HepG2 (cell line): ENCODE data around the gene SBK1. TPM values are rescaled to one million over a fixed set of nuclear protein-coding genes. Genes with fewer than 3 reads are reported as not detected.
"Not testable (repeated sequence)": the region's sequence is repeated elsewhere in the genome, so short reads cannot be mapped to it uniquely, and the experiment has no call there.

Source experiments
- ATAC-seq: fragments of 200-7000 bp; cut with Tn5 transposase; 3 replicates; pipeline ENCODE4 v1.9.1; 2020; ENCODE audit warnings: mild to moderate bottlenecking, moderate library complexity
- BruUV-seq: library from RNA; stranded (reverse); fragments of 400-500 nt; replicated peaks from 2 replicates; lab custom pipeline; 2021; lab: Mats Ljungman, UMichigan
- CTCF ChIA-PET: fragments of 300-600 bp; formaldehyde crosslinking; extraction: SDS; loops from one replicate; lab custom pipeline; 2021; ENCODE audit warnings: low total read pairs, inconsistent platforms, low intra/inter-chr PET ratio; lab: Yijun Ruan, JAX
- POLR2A ChIA-PET: fragments of 350-600 bp; sonication (Branson Sonifier 250); formaldehyde crosslinking; loops from one replicate; lab custom pipeline; 2020; ENCODE audit warnings: antibody characterized with exemption, inconsistent platforms; lab: Yijun Ruan, JAX
- DNase-seq: peaks from one replicate; pipeline ENCODE4 v3.0.0-alpha.2; 2015; ENCODE audit warnings: low spot score
- FAIRE-seq: peaks from 3 replicates; lab custom pipeline; 2011; peaks lifted over from hg19 to GRCh38; lab: Jason Lieb, UNC
- H2AFZ ChIP-seq: one replicate; pipeline ENCODE4 v1.6.1; 2011; ENCODE audit warnings: low read length, inconsistent platforms
- H3K27ac ChIP-seq: fragments of 300-600 bp; 3 replicates; pipeline ENCODE4 v1.8.0; 2011; ENCODE audit warnings: mixed run types, mild to moderate bottlenecking, mixed read lengths, low read length, inconsistent platforms; ENCODE audit not compliant: insufficient read depth; ENCODE audit errors: extremely low read length
- H3K27me3 ChIP-seq, 2 experiments: fragments of 200-600 bp in 1 of 2; 2 replicates in 1 of 2; 3 replicates in 1 of 2; pipeline versions ENCODE4 v1.6.0 to v1.8.0; 2011; ENCODE audit warnings: low read length in 2 of 2, mild to moderate bottlenecking in 2 of 2, moderate library complexity in 2 of 2, inconsistent platforms in 1 of 2; ENCODE audit not compliant: insufficient read depth in 2 of 2, control insufficient read depth in 1 of 2
- H3K36me3 ChIP-seq, 2 experiments: fragments of 200-600 bp in 1 of 2; replicated peaks in 1 of 2; 2 replicates in 1 of 2; 3 replicates in 1 of 2; pipeline versions ENCODE4 v1.5.1 to v1.8.0; 2011; ENCODE audit warnings: low read length in 2 of 2, inconsistent platforms in 1 of 2; ENCODE audit not compliant: insufficient read depth in 2 of 2, control insufficient read depth in 1 of 2
- H3K4me1 ChIP-seq: 2 replicates; pipeline ENCODE4 v1.5.1; 2012; ENCODE audit warnings: low read length, inconsistent platforms; ENCODE audit not compliant: insufficient read depth
- H3K4me2 ChIP-seq: 2 replicates; pipeline ENCODE4 v1.6.0; 2011; ENCODE audit warnings: low read depth, low read length, inconsistent platforms
- H3K4me3 ChIP-seq, 3 experiments: fragments of 200-600 bp in 1 of 3; sonication (generic), shearing (Covaris generic) in 1 of 3; replicated peaks in 1 of 3; 2 replicates each; pipeline ENCODE4 v1.5.1; 2011 to 2016; ENCODE audit warnings: low read length in 3 of 3, inconsistent platforms in 2 of 3, low read depth in 2 of 3, mild to moderate bottlenecking in 2 of 3, control low read depth in 1 of 3, mixed read lengths in 1 of 3; ENCODE audit not compliant: insufficient read depth in 1 of 3
- H3K79me2 ChIP-seq: one replicate; pipeline ENCODE4 v1.6.1; 2011; ENCODE audit warnings: low read length, inconsistent platforms; ENCODE audit not compliant: insufficient read depth
- H3K9ac ChIP-seq: 2 replicates; pipeline ENCODE4 v1.6.0; 2011; ENCODE audit warnings: mild to moderate bottlenecking, low read depth, low read length, inconsistent platforms; ENCODE audit not compliant: insufficient read depth
- H3K9me3 ChIP-seq: 2 replicates; pipeline ENCODE4 v1.5.1; 2012; ENCODE audit warnings: mild to moderate bottlenecking, low read length
- H4K20me1 ChIP-seq: 2 replicates; pipeline ENCODE4 v1.6.0; 2011; ENCODE audit warnings: inconsistent platforms, mild to moderate bottlenecking, low read length, moderate library complexity; ENCODE audit not compliant: insufficient read depth
- GABPB1 ChIP-seq: IDR thresholded peaks from 2 replicates; pipeline ENCODE4 v1.6.1; 2016; ENCODE audit warnings: mild to moderate bottlenecking, missing genetic modification reagents, moderate library complexity, missing compliant biosample characterization
- WGBS: methylation state at CpG from one replicate; pipeline ENCODE4 v1.1.6; 2017; ENCODE audit warnings: low lambda C conversion rate; 5-methylcytosine and 5-hydroxymethylcytosine counted together
- in situ Hi-C: cut with HindIII; loops from 2 replicates; pipeline ENCODE4 v1.10.0; 2017; ENCODE audit warnings: low pct_unique_long_range_greater_than_20kb; ENCODE audit not compliant: extremely low pct_ligation_motif_present
- intact Hi-C: fragments of 100-400 bp; cut with micrococcal nuclease; formaldehyde crosslinking; loops from one replicate; pipeline ENCODE4 v1.10.0; 2022; ENCODE audit not compliant: unreplicated experiment
- polyA plus RNA-seq, 8 experiments: library from polyadenylated mRNA; depleted of rRNA in 3 of 8; stranded (reverse) in 7 of 8; unstranded in 1 of 8; fragments of >200 nt; fragmentation: Illumina TruSeq in 4 of 8; extraction: Trizol in 4 of 8; gene quantifications; 2 replicates each; pipeline versions ENCODE4 v1.2.1 to v1.2.3, GENCODE V29; 2011 to 2016; ENCODE audit warnings: low read depth in 4 of 8, missing spikeins in 1 of 8, mixed read lengths in 1 of 8; ENCODE audit not compliant: insufficient read depth in 1 of 8
- small RNA-seq, 3 experiments: library from RNA; depleted of rRNA; stranded (forward); fragments of <200 nt; gene quantifications; one replicate each; pipeline ENCODE3, GENCODE V24; 2012; ENCODE audit warnings: low read depth in 2 of 3, low replicate concordance in 1 of 3; ENCODE audit not compliant: insufficient read length in 3 of 3, insufficient read depth in 2 of 3
- total RNA-seq, 5 experiments: library from RNA; depleted of rRNA; stranded (reverse); fragments of >200 nt; fragmentation: Illumina TruSeq; extraction: Trizol; gene quantifications; 2 replicates each; pipeline ENCODE4 v1.2.3, GENCODE V29; 2016; ENCODE audit warnings: low read depth in 1 of 5

SBK1 gene
- total and polyA plus RNA-seq, 2 of the 13 experiments (the other 11 are each of a cell fraction or from before 2014, with no cell fraction given), result 0.15 to 0.17 TPM

DNA sequence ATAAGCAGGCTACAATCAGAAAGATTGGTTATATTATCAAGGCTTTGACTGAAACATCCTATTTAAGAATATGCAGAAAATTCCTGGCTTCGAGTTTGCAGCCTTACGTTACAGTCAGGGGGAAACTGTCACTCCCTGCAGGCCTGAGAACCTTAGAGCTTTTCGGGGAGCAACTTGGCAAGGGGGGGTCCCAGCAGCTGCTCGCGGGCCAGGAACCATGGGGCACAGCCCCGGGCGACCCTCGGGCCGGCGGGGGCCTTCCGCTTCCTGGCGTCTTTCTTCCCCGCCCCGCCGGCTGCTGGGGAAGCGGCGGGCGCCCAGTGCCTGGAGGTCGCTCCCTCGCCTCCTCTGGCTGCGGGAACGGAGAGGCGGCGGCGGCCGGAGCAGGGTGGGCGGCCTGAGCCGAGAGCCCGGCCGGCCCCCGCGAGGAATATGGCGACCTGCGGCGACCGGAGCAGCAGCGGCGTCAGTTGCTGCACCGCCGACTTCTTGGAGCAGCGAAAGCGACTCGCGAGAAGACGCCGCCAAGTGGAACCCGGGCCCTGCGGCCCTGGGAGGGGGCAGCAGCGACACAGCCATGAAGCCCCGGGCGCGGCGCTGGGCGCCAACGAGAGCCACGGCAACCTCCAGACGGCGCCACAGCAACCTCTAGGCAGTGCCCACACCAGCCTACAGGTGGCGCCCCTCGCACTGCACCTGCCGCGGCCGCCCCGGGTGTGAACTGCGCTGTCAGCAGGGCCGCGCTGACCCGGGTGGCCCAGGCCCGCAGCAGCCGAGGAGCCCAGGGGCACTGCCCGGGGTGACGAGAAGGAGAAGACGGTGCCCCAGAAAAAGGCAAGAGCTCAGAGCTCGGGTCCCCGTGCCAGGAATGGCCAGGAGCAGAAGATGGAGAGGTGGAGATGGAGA lies 72.2 kb downstream of the SBK1 start:
- BruUV-seq, H2AFZ ChIP-seq, H3K79me2 ChIP-seq, H3K4me1 ChIP-seq, H3K4me2 ChIP-seq, in situ Hi-C loops, H3K27me3 ChIP-seq, intact Hi-C loops, H3K27ac ChIP-seq, H3K9ac ChIP-seq, H4K20me1 ChIP-seq, CTCF ChIA-PET, DNase-seq, H3K4me3 ChIP-seq: not testable (repeated sequence)
- FAIRE-seq, result peak; percentile 70
- 0% methylated on average over 10 of the region's 75 CpGs for WGBS
- peak; percentile 97 for ATAC-seq
- peak; percentile 37; the same call in 1 of the 2 replicates for TF ChIP-seq GABPB1 (CRISPR knock-in tag)
- TF ChIP-seq, all 625 proteins: peak for 1; not testable (repeated sequence) for 624
- H3K9me3 ChIP-seq, H3K36me3 ChIP-seq, POLR2A ChIA-PET: not testable (repeated sequence)

DNA sequence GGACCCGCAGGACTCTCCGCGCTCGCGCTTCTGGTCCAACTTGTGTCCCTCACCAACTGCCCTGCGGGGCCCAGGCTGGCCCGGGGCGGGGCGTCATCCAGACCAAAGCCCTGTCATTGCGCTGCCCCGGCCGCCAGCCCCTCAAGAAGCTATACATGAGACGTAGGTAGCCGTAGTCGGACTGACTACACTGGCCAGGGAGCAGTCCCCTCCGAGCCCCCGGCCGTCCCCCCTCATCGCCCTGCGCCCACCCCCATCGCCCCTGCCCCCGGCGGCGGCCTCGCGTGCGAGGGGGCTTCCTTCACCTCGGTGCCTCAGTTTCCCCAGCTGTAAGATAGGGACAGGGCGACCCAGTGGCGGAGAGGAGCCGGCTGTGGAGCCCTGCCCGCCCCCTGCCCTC lies 75.6 kb downstream of the SBK1 start:
- FAIRE-seq, H3K4me3 ChIP-seq, H2AFZ ChIP-seq, BruUV-seq, H3K4me1 ChIP-seq, DNase-seq, in situ Hi-C loops, H3K27ac ChIP-seq, H3K79me2 ChIP-seq, ATAC-seq, CTCF ChIA-PET, H3K4me2 ChIP-seq, H3K36me3 ChIP-seq, intact Hi-C loops, H3K27me3 ChIP-seq, H3K9ac ChIP-seq, POLR2A ChIA-PET, H4K20me1 ChIP-seq, H3K9me3 ChIP-seq: not testable (repeated sequence)
- 92% methylated on average over 25 of the region's 32 CpGs for WGBS

Small RNA genes lying within 50 kb of the gene (small RNA-seq; reads per million reads assigned to genes)
- gene AC138904.2, result 0 reads per million in 3 experiments

Other genes with a start within 250 kb of the SBK1 start
- not detected in 2 replicates for gene GSG1L, start 228.8 kb upstream of the SBK1 start, total RNA-seq (2016; rRNA removed; fragmentation: Illumina TruSeq; extraction: Trizol)
- not detected in 2 replicates for gene GSG1L, start 228.8 kb upstream of the SBK1 start, polyA plus RNA-seq (2011; rRNA removed)
- 102 and 109 TPM in 2 replicates for gene XPO6, start 80.6 kb upstream of the SBK1 start, total RNA-seq (2016; rRNA removed; fragmentation: Illumina TruSeq; extraction: Trizol)
- 119 and 129 TPM in 2 replicates for gene XPO6, start 80.6 kb upstream of the SBK1 start, polyA plus RNA-seq (2011; rRNA removed)
- gene NPIPB6, start 71.0 kb downstream of the SBK1 start, total RNA-seq (2016; rRNA removed; fragmentation: Illumina TruSeq; extraction: Trizol), result not detected in 2 replicates
- 0.25 and 0.50 TPM in 2 replicates for gene NPIPB6, start 71.0 kb downstream of the SBK1 start, polyA plus RNA-seq (2011; rRNA removed)
- gene EIF3CL, start 111.3 kb downstream of the SBK1 start, total RNA-seq (2016; rRNA removed; fragmentation: Illumina TruSeq; extraction: Trizol), result 113 and 170 TPM in 2 replicates
- 229 and 263 TPM in 2 replicates for gene EIF3CL, start 111.3 kb downstream of the SBK1 start, polyA plus RNA-seq (2011; rRNA removed)
- gene NPIPB7, start 179.8 kb downstream of the SBK1 start, total RNA-seq (2016; rRNA removed; fragmentation: Illumina TruSeq; extraction: Trizol), result not detected in 2 replicates
- gene NPIPB7, start 179.8 kb downstream of the SBK1 start, polyA plus RNA-seq (2011; rRNA removed), result 0.05 and 0.08 TPM in 2 replicates
- 19.9 and 23.4 TPM in 2 replicates for gene CLN3, start 199.5 kb downstream of the SBK1 start, total RNA-seq (2016; rRNA removed; fragmentation: Illumina TruSeq; extraction: Trizol)
- gene CLN3, start 199.5 kb downstream of the SBK1 start, polyA plus RNA-seq (2011; rRNA removed), result 46.8 and 50.0 TPM in 2 replicates
- 0.11 TPM in 1 of 2 replicates, not detected in the other for gene APOBR, start 202.1 kb downstream of the SBK1 start, total RNA-seq (2016; rRNA removed; fragmentation: Illumina TruSeq; extraction: Trizol)
- gene APOBR, start 202.1 kb downstream of the SBK1 start, polyA plus RNA-seq (2011; rRNA removed), result 0.03 TPM in 2 replicates
- gene IL27, start 214.3 kb downstream of the SBK1 start, total RNA-seq (2016; rRNA removed; fragmentation: Illumina TruSeq; extraction: Trizol), result 0.13 TPM in 1 of 2 replicates, not detected in the other
- gene IL27, start 214.3 kb downstream of the SBK1 start, polyA plus RNA-seq (2011; rRNA removed), result 0.29 and 0.54 TPM in 2 replicates
- 18.0 and 23.9 TPM in 2 replicates for gene NUPR1, start 246.4 kb downstream of the SBK1 start, total RNA-seq (2016; rRNA removed; fragmentation: Illumina TruSeq; extraction: Trizol)
- 20.7 and 25.6 TPM in 2 replicates for gene NUPR1, start 246.4 kb downstream of the SBK1 start, polyA plus RNA-seq (2011; rRNA removed)